HG02970 (cell line): ENCODE measurements around the gene CEP83.
"Not testable (repeated sequence)": the region's sequence is repeated elsewhere in the genome, so short reads cannot be mapped to it uniquely, and the experiment has no call there.

Experiments
- ATAC-seq: cut with Tn5 transposase; IDR thresholded peaks from one replicate; pipeline ENCODE4 v1.9.1; 2021; ENCODE audit warnings: mild to moderate bottlenecking, moderate library complexity, moderate number of reproducible peaks; ENCODE audit not compliant: unreplicated experiment, low FRiP score

The CEP83 gene

DNA sequence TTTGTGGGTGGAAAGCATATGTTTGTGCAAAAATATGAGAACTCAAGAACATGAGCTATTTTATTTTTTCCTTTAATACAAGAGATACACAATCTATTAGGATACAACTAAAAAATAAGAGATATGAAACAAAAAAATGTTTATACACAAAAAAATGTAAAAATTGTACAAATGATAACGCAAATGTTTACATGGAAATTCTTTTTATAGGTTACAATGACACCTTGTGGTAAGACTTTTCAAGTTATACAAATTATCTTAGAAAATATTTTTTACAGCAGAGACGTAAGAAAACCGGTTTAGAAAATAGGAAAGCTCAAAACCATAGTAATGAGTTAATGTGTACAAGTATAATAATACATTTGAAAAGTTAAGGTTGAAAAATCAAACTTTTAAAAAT lies 25.5 kb downstream of the CEP83 start:
- ATAC-seq: no peak

DNA sequence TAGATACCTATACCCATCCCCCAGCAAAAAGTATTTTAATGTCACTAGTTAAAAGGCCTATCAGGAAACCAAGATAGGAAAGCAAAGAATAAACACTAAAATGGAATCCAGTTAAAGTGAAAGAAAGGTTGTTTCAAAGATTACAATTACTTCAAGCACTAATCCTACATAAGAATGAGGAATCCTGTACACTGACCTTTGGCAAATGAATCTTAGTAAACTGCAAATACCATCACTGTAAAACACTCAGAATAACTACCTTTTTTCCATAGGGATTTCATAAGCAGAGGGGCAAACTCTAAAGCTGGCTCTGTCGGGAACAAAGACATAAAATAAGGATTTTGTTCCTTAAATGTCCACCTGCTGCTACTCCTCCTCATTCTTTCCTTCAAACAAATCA lies 25.9 kb downstream of the CEP83 start:
- no peak for ATAC-seq

DNA sequence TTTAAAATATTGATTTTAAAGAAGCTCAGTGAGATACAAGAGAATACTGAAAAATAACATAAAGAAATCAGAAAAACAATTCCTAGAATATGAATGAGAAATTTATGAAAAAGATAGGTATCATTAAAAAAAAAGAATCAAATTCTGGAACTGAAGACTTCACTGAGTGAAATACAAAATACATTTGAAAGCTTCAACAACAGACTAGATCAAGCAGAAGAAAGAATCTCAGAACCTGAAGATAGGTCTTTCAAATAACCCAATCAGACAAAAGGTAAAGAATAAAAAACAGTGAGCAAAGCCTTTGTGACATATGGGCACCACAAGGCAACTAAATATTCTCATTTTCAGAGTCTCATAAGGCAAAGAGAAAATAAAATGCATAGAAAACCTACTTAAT lies 29.4 kb downstream of the CEP83 start:
- ATAC-seq: no peak

DNA sequence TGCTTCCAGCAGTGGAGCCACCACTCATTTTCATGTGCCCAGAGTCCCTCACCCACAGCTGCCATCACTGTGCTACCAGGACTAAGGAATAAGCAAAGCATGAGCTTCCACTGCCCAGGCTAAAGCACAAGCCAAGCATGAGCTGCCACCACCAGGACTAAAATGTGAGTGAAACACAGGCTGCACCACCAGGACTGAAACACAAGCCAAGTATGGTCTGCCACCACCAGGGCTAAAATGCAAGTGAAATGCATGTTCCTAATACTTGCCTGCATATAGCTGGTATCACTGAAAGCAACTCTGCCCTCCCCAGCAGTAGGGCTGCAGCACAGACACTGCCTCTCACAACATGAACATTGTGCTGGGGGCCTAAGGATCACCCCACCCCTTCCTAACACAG lies 30.0 kb downstream of the CEP83 start:
- no peak for ATAC-seq

DNA sequence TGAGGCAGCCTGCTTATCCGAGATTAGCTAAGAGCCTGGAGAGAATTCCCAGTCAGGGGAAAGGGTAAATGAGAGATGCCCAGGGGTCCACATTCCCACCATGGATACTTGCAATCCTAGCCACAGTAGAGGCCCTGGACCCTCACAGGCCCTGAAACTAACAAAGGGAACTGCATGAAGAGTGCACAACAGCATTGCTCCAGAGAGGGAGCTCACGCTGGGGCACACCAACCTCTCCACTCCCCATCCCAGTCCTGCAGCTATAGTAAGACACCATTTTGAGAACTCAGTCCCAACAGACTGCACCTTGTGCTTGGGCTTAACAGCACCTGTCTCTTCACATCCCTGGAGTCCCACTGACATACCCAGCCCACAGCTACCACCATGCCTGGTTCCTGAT lies 30.5 kb downstream of the CEP83 start:
- no peak for ATAC-seq

DNA sequence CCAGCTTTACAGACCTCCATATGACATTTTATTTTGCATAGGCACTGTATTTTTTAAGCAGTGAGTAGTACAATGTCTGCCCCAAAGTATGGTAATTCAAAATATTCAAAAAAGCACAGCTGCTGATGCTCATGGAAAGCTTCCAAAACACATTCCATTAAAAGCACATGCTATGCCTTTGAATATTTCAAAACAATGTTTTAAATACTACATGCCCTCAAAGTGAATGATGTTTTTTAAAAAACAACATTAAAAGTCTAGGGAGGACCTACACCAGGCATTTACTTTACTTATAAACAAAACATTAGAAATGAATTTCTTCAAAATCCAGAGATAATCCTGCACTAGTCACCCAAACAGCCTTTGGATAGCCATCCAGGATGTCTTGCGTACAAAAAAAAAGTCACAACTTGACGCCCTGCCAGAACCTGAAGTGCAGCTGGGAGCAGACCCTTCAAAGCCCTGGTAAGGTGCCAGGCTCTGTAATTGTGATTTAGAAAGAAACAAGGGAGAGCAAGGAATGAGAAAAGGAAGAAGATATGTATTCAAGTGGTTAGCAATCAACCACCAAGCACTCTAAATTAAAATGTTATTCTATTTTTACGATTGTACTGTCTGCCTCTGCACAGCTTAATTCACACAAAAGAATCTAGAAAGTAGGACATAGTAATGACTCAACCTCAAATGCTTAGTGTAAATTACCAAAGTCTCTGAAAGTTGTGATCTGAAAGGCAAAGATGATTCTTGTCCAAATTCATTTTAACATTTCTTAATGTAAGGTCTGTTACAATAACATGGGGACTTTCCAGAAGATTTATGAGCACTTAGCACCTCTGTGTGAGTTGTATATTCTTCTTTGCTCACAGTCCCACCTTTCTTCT lies 31.9 kb downstream of the CEP83 start:
- ATAC-seq: no peak

DNA sequence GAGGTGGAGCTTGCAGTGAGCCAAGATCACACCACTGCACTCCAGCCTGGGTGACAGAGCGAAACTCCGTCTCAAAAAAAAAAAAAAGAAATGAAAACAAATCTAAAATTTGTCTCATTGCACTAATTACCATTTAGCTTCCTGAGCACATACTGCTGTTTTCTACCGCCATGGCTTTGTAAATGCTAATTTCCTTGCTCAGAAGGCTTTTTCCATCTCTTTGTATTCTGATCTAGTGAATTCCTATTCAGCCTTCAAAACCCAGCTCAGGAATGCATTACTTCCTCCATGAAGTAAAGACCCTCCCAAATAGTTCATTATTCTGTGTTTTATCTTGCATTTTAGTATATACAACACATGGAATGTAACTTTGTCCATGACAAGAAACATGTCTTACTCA lies 33.6 kb downstream of the CEP83 start:
- ATAC-seq: no peak

DNA sequence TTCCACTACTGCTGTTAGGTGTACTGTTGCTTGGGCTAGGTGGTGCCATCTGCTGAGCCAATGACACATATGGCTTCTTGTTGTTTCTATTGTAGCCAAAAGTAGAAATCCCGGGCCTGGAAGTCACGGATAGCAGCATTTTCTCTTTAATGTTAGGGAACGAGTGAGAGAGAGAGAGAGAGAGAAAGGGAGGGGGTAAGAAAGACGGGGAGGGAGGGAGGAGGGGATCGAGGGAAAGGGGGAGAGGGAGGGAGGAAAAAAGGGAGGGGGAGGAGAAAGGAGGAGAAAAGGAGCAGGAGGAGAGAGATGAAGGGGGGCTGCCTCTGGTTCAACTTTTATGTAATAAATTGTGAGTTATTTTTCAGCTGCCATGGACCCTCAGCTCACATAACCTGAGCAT lies 34.8 kb downstream of the CEP83 start:
- ATAC-seq: not testable (repeated sequence)

DNA sequence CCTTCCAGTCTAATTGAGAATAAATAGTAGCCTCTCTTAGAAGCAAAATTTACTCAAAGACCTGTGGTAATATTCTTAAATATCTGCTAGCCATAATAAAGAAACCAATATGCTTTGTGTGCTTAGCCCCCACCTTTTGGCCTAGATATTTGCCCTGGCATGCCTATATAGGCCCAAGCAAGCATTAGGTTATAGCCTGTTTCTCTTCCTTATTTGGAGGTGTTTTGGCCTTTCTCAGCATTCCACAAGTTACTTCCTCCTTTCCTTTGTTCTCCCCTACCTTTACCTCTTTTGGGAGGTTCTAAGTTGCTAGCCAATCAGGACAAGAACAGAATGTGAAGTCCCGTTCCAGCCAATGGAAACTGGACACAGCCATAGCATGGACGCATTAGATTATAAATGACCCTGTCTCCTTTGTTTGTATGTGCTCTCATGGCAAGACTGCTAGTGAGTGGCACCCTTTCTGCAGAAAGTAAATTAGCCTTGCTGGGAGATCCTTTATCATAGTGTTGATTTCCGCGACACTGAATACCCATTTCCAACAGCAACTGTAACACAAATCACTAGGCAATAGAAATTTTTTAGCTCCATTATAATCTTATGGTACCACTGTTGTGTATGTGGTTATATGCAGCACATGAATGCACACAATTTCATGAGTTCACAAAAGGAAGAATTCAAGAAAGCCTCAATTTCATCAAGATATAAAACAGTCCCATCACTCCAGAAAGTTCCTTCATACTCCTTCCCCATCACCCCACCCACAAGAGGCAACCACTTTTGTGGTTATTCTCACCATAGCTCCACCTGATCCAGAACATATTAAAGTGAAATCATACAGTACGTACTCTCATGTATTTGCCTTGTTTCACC lies 37.6 kb downstream of the CEP83 start:
- ATAC-seq: no peak

DNA sequence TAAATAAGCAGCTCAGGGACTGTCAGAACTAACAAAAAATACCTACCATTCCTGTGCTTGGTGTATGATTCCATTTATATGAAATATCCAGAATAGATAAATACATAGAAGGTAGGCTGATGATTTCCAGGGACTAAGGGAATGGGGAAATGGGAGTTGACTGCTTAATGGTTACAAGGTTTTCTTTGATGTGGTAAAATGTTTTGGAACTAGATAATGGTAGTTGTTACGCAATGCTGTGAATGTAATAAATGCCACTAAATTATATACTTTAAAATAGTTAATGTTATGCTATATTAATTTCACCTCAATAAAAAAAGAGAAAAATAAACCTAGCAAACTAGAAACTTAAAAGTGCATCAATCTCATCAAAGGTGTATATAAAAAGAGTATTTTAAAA lies 41.1 kb downstream of the CEP83 start:
- no peak for ATAC-seq

DNA sequence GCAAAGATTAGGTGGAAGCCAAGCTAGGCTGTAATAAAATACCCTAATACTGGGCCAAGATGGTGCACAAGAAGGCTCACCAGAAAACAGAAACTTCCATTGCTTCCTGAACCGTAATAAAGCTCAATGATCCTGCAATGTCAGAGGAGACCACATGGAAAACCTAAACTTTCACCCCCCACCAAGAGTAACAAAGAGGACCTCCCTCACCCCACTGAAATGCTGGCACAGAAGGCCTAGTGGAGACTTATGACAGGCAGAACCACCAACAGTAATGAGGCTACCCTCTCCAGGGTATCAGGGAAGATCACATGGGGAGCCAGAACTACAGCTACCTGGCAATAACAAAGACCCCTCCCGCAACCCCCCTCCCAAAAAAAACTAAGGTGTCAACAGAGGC lies 43.1 kb downstream of the CEP83 start:
- ATAC-seq: no peak

DNA sequence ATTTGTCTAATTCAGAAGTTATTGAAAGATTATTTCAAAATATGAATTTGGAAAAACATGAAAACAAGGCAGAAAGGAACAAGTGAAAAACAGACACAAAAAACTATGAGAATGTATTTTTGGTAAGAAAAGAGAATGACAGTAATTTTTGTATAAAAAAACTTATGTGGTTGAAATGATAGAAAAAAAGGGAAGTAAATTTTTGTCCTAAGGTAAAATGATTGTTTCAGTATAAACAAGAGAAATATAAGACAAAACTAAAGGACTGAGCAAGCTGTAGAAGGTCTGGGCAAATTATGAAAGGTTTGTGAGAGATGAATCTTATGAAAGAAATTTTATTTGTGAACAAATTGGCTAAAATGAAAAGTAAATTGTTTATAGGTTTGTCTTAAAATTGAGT lies 44.6 kb downstream of the CEP83 start:
- no peak for ATAC-seq

DNA sequence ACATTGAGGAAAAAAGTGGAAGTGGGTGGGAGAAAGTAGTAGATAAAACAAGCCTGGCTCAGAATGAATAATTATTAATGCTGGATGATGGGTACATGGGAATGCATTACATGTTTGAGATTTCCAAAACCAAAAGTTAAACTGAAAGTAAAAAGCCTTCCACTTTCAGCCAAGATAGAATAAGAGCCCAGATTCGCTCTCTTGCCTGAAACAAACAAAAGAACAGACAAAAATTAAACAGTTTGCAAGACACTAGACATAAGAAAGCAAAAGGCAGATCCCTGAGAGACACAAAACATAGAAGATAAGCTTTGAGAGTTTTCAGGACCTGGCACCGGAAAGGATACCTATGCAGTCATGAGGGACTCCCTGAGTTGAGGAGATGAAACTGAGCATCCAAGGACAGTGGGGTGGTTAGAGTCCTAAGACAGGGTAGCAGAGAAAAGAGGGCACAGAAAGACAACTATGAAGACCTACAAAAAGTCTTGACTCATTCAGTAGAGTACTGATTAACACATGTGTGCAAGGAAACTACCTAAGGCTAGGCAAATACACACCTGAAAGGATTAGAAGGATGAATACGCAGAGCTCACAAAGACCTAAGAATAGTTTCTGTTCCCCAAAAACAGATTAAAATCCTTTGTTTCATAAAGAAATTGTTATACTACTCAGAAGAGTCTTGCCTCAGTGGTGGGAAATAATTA lies 54.1 kb downstream of the CEP83 start:
- ATAC-seq: peak; percentile 65

DNA sequence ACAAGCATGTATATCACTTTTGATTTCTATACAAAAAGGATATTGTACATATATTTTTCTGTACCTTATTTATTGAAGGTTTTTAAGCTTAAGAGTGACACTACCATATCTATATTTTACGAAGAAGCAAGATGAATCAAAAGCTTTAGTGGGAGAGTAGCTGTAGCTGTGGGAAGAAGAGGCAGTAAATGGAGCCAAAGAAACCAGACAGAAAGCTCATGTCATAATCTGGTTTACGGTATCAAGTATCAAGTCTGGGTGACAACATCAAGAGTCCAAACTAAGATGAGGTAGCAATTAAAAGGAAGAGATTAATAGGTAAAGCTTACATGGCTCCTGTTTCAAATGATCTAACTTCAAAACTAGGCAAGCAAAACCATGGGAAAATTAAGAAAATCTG lies 54.8 kb downstream of the CEP83 start:
- no peak for ATAC-seq

DNA sequence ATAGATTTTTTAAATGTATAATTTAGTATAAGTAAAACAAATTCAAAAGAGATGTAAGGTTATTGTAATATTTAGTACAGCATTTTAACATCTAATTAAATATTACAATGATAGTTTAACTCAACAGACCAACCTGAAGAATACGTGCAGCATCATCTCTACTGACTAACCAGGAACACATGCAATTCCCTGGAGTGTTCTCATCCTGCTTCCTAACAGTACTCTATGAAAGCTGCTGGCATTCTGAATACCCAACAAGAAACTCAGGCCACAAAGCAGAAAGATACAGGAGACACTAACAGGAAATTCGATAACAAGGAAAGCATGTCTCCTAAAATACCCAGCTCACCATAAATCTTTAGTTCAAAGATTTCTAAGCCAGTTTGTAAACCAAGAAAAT lies 58.3 kb downstream of the CEP83 start:
- ATAC-seq: no peak

DNA sequence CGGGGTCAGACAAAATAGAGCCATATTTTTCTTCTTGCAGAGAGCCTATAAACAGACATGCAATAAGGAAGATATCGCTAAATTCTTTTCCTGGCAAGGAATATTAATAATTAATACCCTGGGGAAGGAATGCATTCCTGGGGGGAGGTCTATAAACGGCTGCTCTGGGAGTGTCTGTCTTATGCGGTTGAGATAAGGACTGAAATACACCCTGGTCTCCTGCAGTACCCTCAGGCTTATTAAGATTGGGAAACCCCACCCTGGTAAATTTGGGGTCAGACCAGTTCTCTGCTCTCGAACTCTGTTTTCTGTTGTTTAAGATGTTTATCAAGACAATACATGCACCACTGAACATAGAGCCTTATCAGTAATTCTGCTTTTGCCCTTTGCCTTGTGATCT lies 61.0 kb downstream of the CEP83 start:
- ATAC-seq: not testable (repeated sequence)

DNA sequence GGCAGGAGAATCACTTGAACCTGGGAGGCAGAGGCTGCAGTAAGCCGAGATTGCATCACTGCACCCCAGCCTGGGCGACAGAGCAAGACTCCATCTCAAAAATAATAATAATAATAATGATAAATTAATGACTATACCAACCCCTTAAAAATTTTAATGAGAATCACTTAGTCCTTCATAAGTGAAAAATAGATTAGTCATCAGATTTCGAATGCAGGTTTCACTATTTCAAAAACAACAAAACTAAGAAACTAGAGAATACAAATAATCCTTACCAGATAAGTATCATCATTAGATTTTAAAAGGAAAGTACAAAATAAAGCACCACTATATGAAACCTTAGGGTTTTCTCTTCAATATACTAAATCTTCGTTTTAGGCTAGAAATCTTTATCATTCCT lies 62.3 kb downstream of the CEP83 start:
- no peak for ATAC-seq

DNA sequence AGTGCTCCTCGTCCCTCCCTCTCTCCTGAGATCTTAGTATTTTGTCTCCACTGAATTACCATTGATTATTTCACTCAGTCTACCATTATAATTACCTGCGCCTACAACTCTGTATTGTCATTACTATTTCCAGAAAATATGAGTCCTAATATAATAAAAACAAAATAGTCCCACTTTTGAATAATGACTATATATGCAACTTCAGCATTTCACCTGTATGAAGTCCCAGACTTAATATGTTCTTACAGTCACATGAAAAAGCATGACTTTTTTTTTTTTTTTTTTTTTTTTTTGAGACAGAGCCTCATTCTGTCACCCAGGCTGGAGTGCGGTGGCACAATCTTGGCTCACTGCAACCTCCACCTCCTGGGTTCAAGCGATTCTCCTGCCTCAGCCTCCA lies 63.7 kb downstream of the CEP83 start:
- not testable (repeated sequence) for ATAC-seq

DNA sequence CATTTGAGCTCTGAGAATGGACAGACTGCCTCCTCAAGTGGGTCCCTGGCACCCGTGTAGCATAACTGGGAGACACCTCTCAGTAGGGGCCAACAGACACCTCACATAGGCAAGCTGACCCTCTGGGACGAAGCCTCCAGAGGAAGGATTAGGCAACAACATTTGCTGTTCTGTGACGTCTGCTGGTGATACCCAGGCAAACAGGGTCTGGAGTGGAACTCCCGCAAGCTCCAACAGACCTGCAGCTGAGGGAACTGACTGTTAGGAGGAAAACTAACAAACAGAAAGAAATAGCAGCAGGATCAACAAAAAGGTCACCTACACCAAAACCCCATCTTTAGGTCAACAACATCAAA lies 69.6 kb downstream of the CEP83 start:
- no peak for ATAC-seq

DNA sequence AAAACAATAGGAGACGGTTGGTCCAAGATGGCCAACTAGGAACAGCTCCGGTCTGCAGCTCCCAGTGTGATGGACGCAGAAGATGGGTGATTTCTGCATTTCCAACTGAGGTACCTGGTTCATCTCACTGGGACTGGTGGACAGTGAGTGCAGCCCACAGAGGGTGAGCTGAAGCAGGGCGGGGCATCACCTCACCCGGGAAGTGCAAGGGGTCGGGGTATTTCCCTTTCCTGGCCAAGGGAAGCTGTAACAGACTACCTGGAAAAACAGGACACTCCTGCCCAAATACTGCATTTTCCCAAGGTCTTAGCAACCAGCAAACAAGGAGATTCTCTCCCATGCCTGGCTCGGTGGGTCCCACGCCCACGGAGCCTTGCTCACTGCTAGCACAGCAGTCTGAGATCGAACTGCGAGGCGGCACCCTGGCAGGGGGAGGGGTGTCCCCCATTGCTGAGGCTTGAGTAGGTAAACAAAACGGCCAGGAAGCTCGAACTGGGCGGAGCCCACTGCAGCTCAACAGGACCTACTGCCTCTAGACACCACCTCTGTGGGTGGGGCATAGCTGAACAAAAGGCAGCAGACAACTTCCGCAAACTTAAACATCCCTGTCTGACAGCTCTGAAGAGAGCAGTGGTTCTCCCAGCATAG lies 70.1 kb downstream of the CEP83 start:
- not testable (repeated sequence) for ATAC-seq

DNA sequence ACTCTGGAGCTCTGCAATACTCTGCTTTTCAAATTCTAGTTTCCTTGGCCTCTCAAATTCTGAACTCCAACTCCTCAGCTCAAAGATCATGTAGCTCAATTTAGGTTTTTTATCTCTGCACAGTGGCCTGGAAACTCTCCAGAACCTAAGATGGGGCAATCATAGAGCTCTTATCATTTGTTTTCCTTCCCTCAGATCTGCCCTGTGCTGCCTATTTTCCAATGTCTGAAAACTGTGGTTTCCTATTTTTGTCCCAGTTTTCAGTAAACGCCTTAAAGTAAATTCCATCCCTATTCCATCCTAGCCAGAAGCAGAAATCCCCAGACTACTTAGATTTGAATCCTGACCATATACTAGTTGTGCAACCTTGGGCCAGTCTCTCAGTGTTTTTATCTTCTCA lies 73.2 kb downstream of the CEP83 start:
- no peak for ATAC-seq
